NB4 (cell line): ENCODE data around the gene FNTB.

ENCODE experiments used
- TF ChIP-seq, protein P1 (sequence below): IDR thresholded peaks from one replicate; pipeline ENCODE4 v1.5.1; 2012; ENCODE audit warnings: low read depth, low read length
- TF ChIP-seq, protein P2 (sequence below): IDR thresholded peaks from 2 replicates; pipeline ENCODE4 v1.6.1; 2011; ENCODE audit warnings: low read depth, low read length

DNA sequence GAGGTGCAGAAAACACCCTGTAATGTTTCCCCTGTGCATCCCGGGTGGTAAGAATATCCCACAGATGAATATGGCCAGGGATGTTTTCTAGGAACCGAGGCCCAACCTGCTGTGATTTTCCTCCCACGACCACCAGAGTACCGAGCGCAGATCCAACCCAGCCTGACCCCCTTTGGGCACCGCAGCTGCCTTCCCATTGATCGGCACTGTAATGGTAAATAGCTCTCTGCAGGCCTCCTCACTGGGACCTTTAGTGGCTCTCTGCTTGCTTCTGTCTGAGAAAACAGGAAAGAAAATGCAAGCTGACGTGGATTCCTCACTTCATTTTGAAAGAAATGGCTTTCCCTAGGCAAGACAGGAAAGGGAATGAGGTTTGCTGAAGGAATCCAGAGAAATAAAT is 12.1 kb upstream of the FNTB start:
- TF ChIP-seq, protein P1, sequence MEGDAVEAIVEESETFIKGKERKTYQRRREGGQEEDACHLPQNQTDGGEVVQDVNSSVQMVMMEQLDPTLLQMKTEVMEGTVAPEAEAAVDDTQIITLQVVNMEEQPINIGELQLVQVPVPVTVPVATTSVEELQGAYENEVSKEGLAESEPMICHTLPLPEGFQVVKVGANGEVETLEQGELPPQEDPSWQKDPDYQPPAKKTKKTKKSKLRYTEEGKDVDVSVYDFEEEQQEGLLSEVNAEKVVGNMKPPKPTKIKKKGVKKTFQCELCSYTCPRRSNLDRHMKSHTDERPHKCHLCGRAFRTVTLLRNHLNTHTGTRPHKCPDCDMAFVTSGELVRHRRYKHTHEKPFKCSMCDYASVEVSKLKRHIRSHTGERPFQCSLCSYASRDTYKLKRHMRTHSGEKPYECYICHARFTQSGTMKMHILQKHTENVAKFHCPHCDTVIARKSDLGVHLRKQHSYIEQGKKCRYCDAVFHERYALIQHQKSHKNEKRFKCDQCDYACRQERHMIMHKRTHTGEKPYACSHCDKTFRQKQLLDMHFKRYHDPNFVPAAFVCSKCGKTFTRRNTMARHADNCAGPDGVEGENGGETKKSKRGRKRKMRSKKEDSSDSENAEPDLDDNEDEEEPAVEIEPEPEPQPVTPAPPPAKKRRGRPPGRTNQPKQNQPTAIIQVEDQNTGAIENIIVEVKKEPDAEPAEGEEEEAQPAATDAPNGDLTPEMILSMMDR: no peak
- TF ChIP-seq, protein P2, sequence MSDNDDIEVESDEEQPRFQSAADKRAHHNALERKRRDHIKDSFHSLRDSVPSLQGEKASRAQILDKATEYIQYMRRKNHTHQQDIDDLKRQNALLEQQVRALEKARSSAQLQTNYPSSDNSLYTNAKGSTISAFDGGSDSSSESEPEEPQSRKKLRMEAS: no peak
